ENCODE measurements around the gene NDUFC1. TPM values are rescaled to one million over a fixed set of nuclear protein-coding genes. Genes with fewer than 3 reads are reported as not detected.

NDUFC1 gene
- total RNA-seq, 1 donor from 2014 or later: 36.8 TPM

DNA sequence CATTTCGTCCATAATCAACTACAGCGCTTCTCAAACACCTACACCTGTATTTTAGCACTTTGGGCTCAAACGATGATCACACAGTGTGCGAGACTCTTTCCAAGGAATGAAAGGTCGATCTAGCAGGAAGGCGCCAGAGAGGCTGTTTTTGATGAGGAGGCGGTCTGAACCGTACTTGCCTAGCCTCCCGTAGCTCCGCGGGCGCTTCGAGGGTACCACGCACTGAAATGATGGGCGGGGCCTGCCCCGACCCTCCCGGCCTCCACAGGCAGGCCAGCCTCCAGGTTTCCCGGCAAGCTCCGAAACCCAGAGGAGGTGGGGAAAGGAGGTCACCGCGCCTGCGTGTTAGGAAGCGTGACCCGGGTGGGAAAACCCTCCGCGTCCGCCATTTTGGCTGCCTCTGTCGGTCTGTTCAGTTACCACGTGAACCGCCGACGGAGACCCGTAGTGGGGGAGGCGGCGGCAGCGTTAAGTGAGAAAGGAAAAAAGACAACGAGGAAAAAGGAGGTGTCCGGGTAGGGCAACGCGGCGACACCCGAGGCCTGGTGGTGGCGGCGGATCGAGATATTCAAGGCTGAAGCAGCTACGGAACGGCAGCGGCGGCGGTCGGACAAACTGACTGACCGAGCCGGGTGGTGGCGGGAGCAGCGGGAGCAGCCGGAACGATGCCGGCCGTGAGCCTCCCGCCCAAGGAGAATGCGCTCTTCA, 1.0 kb downstream of the NDUFC1 start, which contains the start of gene NAA15:
Gene NAA15, plus strand, starts transcription at position 393 of the 708 bp plus-strand sequence. Its CDS starts 273 bp downstream, at position 666.
- H3K36me3 ChIP-seq (ENCODE audit: control insufficient read depth, insufficient read depth, low read length): peaks cover 1% of the 10 kb centered on the region
- DNase-seq (ENCODE audit: low read depth): peak; percentile 86
- TF ChIP-seq, protein P1, sequence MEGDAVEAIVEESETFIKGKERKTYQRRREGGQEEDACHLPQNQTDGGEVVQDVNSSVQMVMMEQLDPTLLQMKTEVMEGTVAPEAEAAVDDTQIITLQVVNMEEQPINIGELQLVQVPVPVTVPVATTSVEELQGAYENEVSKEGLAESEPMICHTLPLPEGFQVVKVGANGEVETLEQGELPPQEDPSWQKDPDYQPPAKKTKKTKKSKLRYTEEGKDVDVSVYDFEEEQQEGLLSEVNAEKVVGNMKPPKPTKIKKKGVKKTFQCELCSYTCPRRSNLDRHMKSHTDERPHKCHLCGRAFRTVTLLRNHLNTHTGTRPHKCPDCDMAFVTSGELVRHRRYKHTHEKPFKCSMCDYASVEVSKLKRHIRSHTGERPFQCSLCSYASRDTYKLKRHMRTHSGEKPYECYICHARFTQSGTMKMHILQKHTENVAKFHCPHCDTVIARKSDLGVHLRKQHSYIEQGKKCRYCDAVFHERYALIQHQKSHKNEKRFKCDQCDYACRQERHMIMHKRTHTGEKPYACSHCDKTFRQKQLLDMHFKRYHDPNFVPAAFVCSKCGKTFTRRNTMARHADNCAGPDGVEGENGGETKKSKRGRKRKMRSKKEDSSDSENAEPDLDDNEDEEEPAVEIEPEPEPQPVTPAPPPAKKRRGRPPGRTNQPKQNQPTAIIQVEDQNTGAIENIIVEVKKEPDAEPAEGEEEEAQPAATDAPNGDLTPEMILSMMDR (IDR thresholded peaks at IDR 0.05; ENCODE audit: insufficient read depth, low read length, poor library complexity, severe bottlenecking): no peak
- no peaks in the 10 kb centered on the region for H3K27me3 ChIP-seq (ENCODE audit: control insufficient read depth, insufficient read depth, low read length)
- H3K4me3 ChIP-seq (ENCODE audit: low read depth, low read length): peak within 1 kb of the TSS; percentile 98

DNA sequence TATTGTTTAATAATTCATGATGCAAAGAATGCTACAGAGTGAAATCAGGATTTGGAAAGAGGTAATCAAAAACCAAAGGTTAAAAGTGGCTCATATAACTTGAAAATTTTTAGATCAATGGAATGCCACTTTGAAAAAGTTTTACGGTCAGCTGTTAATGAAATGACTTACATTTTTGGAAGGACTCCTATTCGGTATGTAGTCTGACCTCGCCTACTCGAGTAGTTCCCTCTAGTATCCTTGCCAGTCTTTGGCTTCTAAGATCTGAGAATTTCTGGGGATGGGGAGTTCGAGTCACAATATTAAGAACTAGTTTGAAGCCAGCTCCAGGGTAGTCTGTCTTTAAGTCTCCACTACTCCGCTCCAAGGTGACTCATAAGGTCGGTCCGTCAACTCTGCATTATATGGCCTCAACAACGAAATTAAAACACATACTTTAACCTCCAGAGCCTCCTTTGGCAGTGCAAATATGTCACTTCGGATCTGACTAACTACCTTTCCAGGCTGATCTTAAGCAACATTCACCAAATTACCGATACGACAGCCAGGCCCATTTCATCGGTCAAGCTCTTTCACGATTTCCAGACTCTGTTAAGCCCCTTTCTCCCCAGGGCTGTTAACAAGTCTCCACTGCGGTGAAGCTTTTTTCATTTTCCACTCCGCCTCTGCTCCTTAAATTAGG, 1.7 kb downstream of the NDUFC1 start:
- TF ChIP-seq, protein P1 (IDR thresholded peaks at IDR 0.05; ENCODE audit: insufficient read depth, low read length, poor library complexity, severe bottlenecking): no peak
- peak overlapping the region; percentile 98 for H3K4me3 ChIP-seq (ENCODE audit: low read depth, low read length)
- no peaks in the 10 kb centered on the region for H3K27me3 ChIP-seq (ENCODE audit: control insufficient read depth, insufficient read depth, low read length)
- DNase-seq (ENCODE audit: low read depth): no peak
- peaks cover 1% of the 10 kb centered on the region for H3K36me3 ChIP-seq (ENCODE audit: control insufficient read depth, insufficient read depth, low read length)

DNA sequence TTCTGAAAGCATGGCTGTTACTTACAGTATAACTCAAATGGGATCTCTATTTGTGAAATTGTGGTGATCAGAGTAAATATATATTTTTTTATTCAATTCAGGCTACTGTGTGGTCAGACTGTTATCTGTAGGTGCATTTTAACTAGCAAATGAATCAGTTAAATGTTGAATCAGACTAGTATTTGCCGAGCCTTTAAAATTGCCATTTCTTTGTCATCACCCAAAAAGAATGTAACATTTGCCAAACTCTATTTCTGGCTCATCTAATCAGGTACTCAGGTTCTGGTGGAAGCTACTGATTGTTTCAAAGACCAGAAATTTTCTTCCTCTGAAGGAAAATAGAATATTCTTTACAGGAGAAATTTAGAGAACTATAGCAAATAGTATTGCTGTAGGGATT, 2.7 kb downstream of the NDUFC1 start:
- H3K27me3 ChIP-seq (ENCODE audit: control insufficient read depth, insufficient read depth, low read length): no peaks in the 10 kb centered on the region
- H3K4me3 ChIP-seq (ENCODE audit: low read depth, low read length): no peak overlapping the region
- TF ChIP-seq, protein P1 (IDR thresholded peaks at IDR 0.05; ENCODE audit: insufficient read depth, low read length, poor library complexity, severe bottlenecking): no peak
- DNase-seq (ENCODE audit: low read depth): no peak
- H3K36me3 ChIP-seq (ENCODE audit: control insufficient read depth, insufficient read depth, low read length): no peaks in the 10 kb centered on the region

DNA sequence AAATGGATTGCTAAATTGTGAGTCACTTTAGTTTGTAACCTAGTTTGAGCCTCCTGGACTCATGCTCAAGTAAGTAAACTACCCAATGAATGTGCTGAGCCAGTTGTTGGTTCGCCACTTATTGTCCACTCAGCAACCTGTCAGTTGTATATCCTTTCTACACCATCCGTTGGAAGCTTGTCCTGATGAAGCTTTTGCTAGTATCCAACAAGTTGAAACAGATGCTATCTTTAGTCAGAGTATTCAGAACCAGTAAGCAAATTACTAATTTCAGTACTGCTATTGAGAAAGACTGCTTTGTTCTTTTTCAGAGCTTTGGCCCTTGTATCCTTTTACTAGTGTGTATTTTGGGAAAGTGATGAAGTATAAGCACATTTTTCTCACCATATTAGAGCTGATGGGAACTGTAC, 5.3 kb downstream of the NDUFC1 start:
- DNase-seq (ENCODE audit: low read depth): no peak
- H3K4me3 ChIP-seq (ENCODE audit: low read depth, low read length): no peak overlapping the region
- H3K27me3 ChIP-seq (ENCODE audit: control insufficient read depth, insufficient read depth, low read length): no peaks in the 10 kb centered on the region
- TF ChIP-seq, protein P1 (IDR thresholded peaks at IDR 0.05; ENCODE audit: insufficient read depth, low read length, poor library complexity, severe bottlenecking): no peak
- H3K36me3 ChIP-seq (ENCODE audit: control insufficient read depth, insufficient read depth, low read length): no peaks in the 10 kb centered on the region

DNA sequence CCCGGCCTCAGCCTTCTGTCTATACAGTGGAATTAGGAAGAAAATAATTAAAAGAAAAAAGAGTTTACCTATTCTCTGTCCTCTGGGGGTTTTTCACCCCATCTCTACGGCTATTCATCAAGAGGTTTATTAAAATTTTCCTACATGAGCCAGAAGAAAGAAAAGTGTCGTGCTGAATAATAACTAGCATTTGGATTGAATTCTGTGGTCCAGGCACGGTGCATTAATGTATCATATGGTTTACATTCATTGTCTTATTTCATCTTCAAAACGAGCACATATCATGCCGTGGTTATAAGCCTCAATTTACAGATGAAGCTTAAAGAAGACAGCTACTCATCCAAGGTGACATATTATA, 6.4 kb downstream of the NDUFC1 start:
- Histone ChIP-seq H3K27me3 (ENCODE audit: control insufficient read depth, insufficient read depth, low read length) (no peaks in the 10 kb centered on the region), H3K4me3 (ENCODE audit: low read depth, low read length) (no peak overlapping the region), H3K36me3 (ENCODE audit: control insufficient read depth, insufficient read depth, low read length) (no peaks in the 10 kb centered on the region)
- TF ChIP-seq, protein P1 (IDR thresholded peaks at IDR 0.05; ENCODE audit: insufficient read depth, low read length, poor library complexity, severe bottlenecking): no peak
- DNase-seq (ENCODE audit: low read depth): no peak
